Mesenchymal stem cell (in vitro differentiated cells and primary cell): ENCODE results near the gene PARD3.

Experiments used
- DNase-seq: peaks from one replicate; pipeline ENCODE4 v3.0.0-alpha.2; 2013
- H2AFZ ChIP-seq: one replicate; pipeline ENCODE4 v1.6.1; 2013; ENCODE audit warnings: low read depth, mild to moderate bottlenecking, control low read depth, inconsistent platforms, low read length, moderate library complexity
- H2AK5ac ChIP-seq: 2 replicates; pipeline ENCODE4 v1.6.1; 2013; ENCODE audit warnings: low read length, moderate library complexity, mild to moderate bottlenecking, inconsistent platforms; ENCODE audit not compliant: severe bottlenecking
- H2BK120ac ChIP-seq: one replicate; pipeline ENCODE4 v1.6.1; 2013; ENCODE audit warnings: low read depth, mild to moderate bottlenecking, inconsistent platforms, low read length, moderate library complexity
- H2BK12ac ChIP-seq, 2 experiments: one replicate each; pipeline ENCODE4 v1.6.1; 2013; ENCODE audit warnings: inconsistent platforms in 2 of 2, low read length in 2 of 2, mild to moderate bottlenecking in 2 of 2, moderate library complexity in 2 of 2, control low read depth in 1 of 2
- H2BK15ac ChIP-seq: one replicate; pipeline ENCODE4 v1.6.1; 2013; ENCODE audit warnings: mild to moderate bottlenecking, low read depth, inconsistent platforms; ENCODE audit not compliant: poor library complexity, severe bottlenecking
- H2BK5ac ChIP-seq: 2 replicates; pipeline ENCODE4 v1.6.1; 2013; ENCODE audit warnings: low read depth, mild to moderate bottlenecking, low read length, control low read depth, inconsistent platforms; ENCODE audit not compliant: poor library complexity, severe bottlenecking
- H3K14ac ChIP-seq, 2 experiments: one replicate each; pipeline ENCODE4 v1.6.1; 2013; ENCODE audit warnings: inconsistent platforms in 2 of 2, low read length in 2 of 2, control low read depth in 1 of 2, mild to moderate bottlenecking in 1 of 2, moderate library complexity in 1 of 2
- H3K18ac ChIP-seq, 2 experiments: one replicate each; pipeline ENCODE4 v1.6.1; 2013; ENCODE audit warnings: inconsistent platforms in 2 of 2, low read length in 2 of 2, control low read depth in 1 of 2, low read depth in 1 of 2, mild to moderate bottlenecking in 1 of 2
- H3K23ac ChIP-seq, 2 experiments: one replicate each; pipeline ENCODE4 v1.6.1; 2013; ENCODE audit warnings: inconsistent platforms in 2 of 2, low read length in 2 of 2, mild to moderate bottlenecking in 2 of 2, moderate library complexity in 2 of 2, control low read depth in 1 of 2
- H3K27ac ChIP-seq: 2 replicates; pipeline ENCODE4 v1.5.1; 2013; ENCODE audit warnings: mild to moderate bottlenecking, moderate library complexity, low read length, control low read depth, inconsistent platforms; ENCODE audit not compliant: poor library complexity, severe bottlenecking
- H3K27me3 ChIP-seq, 2 experiments: 2 replicates each; pipeline versions ENCODE4 v1.6.1 to v1.7.0; 2013; ENCODE audit warnings: low read length in 2 of 2, mild to moderate bottlenecking in 2 of 2, moderate library complexity in 2 of 2, control low read depth in 1 of 2, inconsistent platforms in 1 of 2; ENCODE audit not compliant: control insufficient read depth in 1 of 2, insufficient read depth in 1 of 2
- H3K36me3 ChIP-seq, 2 experiments: 2 replicates each; pipeline versions ENCODE4 v1.6.1 to v1.7.0; 2013; ENCODE audit warnings: low read length in 2 of 2, control low read depth in 1 of 2, inconsistent platforms in 1 of 2, low read depth in 1 of 2, mild to moderate bottlenecking in 1 of 2; ENCODE audit not compliant: insufficient read depth in 2 of 2, control insufficient read depth in 1 of 2
- H3K4ac ChIP-seq, 2 experiments: one replicate each; pipeline ENCODE4 v1.6.1; 2013; ENCODE audit warnings: inconsistent platforms in 2 of 2, low read length in 2 of 2, mild to moderate bottlenecking in 2 of 2, moderate library complexity in 2 of 2, control low read depth in 1 of 2, low read depth in 1 of 2
- H3K4me1 ChIP-seq: 2 replicates; pipeline ENCODE4 v1.6.1; 2013; ENCODE audit warnings: low read depth, low read length, control low read depth; ENCODE audit not compliant: control insufficient read depth, insufficient read depth
- H3K4me2 ChIP-seq: 2 replicates; pipeline ENCODE4 v1.6.1; 2013; ENCODE audit warnings: low read length, mild to moderate bottlenecking, inconsistent platforms; ENCODE audit not compliant: poor library complexity, severe bottlenecking
- H3K4me3 ChIP-seq, 2 experiments: 2 replicates each; pipeline versions ENCODE4 v1.5.1 to v1.7.0; 2013; ENCODE audit warnings: low read length in 2 of 2, mild to moderate bottlenecking in 2 of 2, control low read depth in 1 of 2, low read depth in 1 of 2; ENCODE audit not compliant: insufficient read depth in 1 of 2
- H3K79me1 ChIP-seq: replicated peaks from 2 replicates; pipeline ENCODE4 v1.6.1; 2013; ENCODE audit warnings: mild to moderate bottlenecking, control low read depth, low read length, inconsistent platforms; ENCODE audit not compliant: poor library complexity, severe bottlenecking
- H3K9ac ChIP-seq: 2 replicates; pipeline ENCODE4 v1.7.0; 2013; ENCODE audit warnings: mild to moderate bottlenecking, low read length, moderate library complexity
- H3K9me3 ChIP-seq: 2 replicates; pipeline ENCODE4 v1.7.0; 2013; ENCODE audit warnings: mild to moderate bottlenecking, low read length; ENCODE audit not compliant: control insufficient read depth
- H4K8ac ChIP-seq: one replicate; pipeline ENCODE4 v1.6.1; 2013; ENCODE audit warnings: inconsistent platforms, mild to moderate bottlenecking, low read length, moderate library complexity
- H4K91ac ChIP-seq: one replicate; pipeline ENCODE4 v1.6.1; 2013; ENCODE audit warnings: mild to moderate bottlenecking, low read length, inconsistent platforms
- WGBS: methylation state at CpG from one replicate; pipeline ENCODE4 v1.1.7; 2013; ENCODE audit warnings: mixed read lengths; 5-methylcytosine and 5-hydroxymethylcytosine counted together

The PARD3 gene

DNA sequence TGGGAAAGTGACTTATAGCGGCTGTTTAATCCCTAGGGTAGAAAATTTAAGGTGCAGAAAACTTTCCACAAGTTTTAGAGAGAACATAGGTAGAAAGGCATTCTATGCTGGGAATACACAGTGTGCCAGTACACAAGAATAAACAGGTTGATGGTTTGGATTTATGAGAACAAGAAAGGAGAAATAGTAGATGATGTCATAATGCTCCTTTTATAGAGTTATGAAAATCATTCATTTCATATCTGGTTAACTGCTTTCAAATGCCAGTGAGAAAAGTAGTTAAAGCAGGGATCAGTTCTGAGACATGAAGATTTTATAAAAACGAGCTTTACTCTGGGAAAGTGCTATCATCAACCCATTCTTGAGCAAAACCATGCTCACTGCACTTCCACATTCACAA lies 311.4 kb downstream of the PARD3 start:
- Histone ChIP-seq H2BK5ac (no peak overlapping the region), H3K18ac (no peak overlapping the region), H3K9ac (no peak overlapping the region), H3K79me1 (peaks cover 33% of the 10 kb centered on the region), H4K91ac (no peak overlapping the region), H3K4me2 (no peak overlapping the region), H2BK12ac (no peak overlapping the region), H2BK15ac (no peak overlapping the region), H3K27me3 (no peaks in the 10 kb centered on the region), H2AK5ac (no peak overlapping the region), H3K4ac (no peak overlapping the region), H3K36me3 (peaks cover 0 to 4% of the 10 kb centered on the region in 2 experiments), H3K4me1 (peaks cover 7% of the 10 kb centered on the region), H3K9me3 (no peaks in the 10 kb centered on the region), H2AFZ (no peak overlapping the region), H2BK120ac (no peak overlapping the region), H3K23ac (no peak overlapping the region), H3K4me3 (no peak overlapping the region), H4K8ac (no peak overlapping the region), H3K14ac (no peak overlapping the region), H3K27ac (no peak overlapping the region)
- DNase-seq: no peak
- WGBS: 96% methylated on average over 2 of the region's 2 CpGs

DNA sequence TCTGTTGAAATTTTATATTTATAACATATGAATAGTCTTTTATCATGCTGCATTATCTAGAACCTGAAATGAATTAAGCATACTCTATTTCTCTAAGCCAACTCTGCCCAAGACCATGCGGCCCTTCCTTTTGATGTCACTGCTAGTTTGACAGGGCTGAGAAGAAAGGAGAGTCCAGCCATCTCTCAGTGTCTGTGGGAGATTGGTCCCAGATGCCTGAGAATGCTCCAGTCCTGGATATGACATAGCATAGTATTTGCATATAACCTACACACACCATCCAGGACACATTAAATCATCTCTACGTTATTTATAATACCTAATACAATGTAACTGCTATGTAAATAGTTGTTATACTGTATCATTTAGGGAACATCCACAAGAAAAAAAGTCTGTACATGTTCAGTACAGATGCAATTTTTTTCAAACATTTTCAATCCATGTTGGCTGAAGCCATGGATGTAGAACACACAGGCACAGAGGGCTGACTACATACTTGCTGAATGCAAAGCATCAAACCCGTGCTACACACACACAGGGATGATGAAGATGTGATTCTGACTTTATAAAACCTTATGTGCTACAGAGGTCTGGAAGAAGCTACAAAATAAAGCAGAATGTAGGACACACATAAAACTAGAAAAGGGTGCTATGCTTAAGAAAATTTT lies 315.4 kb downstream of the PARD3 start:
- Histone ChIP-seq H2BK120ac (no peak overlapping the region), H2BK15ac (no peak overlapping the region), H3K36me3 (peaks cover 0 to 4% of the 10 kb centered on the region in 2 experiments), H4K8ac (no peak overlapping the region), H2BK12ac (no peak overlapping the region), H2BK5ac (no peak overlapping the region), H3K18ac (no peak overlapping the region), H3K79me1 (peaks cover 36% of the 10 kb centered on the region), H3K27ac (no peak overlapping the region), H3K4ac (no peak overlapping the region), H3K4me3 (no peak overlapping the region), H4K91ac (no peak overlapping the region), H3K4me1 (peaks cover 3% of the 10 kb centered on the region), H3K27me3 (no peaks in the 10 kb centered on the region), H3K9ac (no peak overlapping the region), H3K9me3 (no peaks in the 10 kb centered on the region), H3K4me2 (no peak overlapping the region), H3K23ac (no peak overlapping the region), H2AFZ (no peak overlapping the region), H3K14ac (no peak overlapping the region), H2AK5ac (no peak overlapping the region)
- WGBS: 100% methylated on average over 1 of the region's 3 CpGs
- DNase-seq: no peak

DNA sequence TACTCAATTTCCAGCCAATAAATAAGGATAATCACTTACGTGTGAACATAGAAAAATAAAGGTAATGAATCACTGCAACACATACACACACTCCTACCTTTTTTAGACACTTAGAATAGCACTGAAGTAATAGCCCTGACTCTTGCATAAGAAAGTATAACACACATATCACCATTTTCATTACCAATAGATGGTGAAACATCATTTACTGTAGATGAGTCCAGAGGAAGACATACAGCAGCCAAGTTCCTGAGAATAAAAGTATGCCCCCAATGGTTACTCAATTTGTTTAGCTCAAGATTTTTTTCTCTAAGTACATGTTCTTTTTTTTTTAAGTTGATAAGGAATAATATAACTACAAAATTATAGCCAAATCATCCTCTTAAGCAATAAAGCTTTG lies 316.3 kb downstream of the PARD3 start:
- no peak overlapping the region for H3K14ac ChIP-seq

DNA sequence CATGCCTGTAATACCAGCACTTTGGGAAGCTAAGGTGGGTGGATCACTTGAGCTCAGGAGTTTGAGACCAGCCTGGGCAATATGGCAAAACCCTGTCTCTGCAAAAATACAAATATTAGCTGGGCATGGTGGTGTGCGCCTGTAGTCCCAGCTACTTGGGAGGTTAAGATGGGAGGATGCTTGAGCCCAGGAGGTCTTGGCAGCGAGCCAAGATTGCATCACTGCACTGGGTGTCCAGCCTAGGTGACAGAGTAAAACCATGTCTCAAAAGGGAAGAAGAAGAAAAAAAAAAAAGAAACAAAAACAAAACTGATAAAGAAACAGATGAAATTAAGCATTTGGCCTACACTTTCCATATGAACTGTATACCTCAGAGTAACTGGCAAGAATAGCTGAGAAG lies 319.2 kb downstream of the PARD3 start:
- no peak overlapping the region for H2BK5ac ChIP-seq
- H3K36me3 ChIP-seq: peaks cover 0 to under 1% of the 10 kb centered on the region in 2 experiments
- no peaks in the 10 kb centered on the region for H3K9me3 ChIP-seq
- H3K27ac ChIP-seq: no peak overlapping the region
- H3K9ac ChIP-seq: no peak overlapping the region
- H2BK120ac ChIP-seq: no peak overlapping the region
- no peak overlapping the region for H3K4me3 ChIP-seq
- 97% methylated on average over 2 of the region's 2 CpGs for WGBS
- H2BK12ac ChIP-seq: no peak overlapping the region
- H3K4me1 ChIP-seq: peaks cover under 1% of the 10 kb centered on the region
- peaks cover 23% of the 10 kb centered on the region for H3K79me1 ChIP-seq
- no peak overlapping the region for H4K91ac ChIP-seq
- H3K18ac ChIP-seq: no peak overlapping the region
- no peak overlapping the region for H4K8ac ChIP-seq
- H3K14ac ChIP-seq: no peak overlapping the region
- H3K4ac ChIP-seq: no peak overlapping the region
- H3K4me2 ChIP-seq: no peak overlapping the region
- H3K23ac ChIP-seq: no peak overlapping the region
- no peaks in the 10 kb centered on the region for H3K27me3 ChIP-seq
- no peak overlapping the region for H2AK5ac ChIP-seq
- no peak overlapping the region for H2AFZ ChIP-seq
- H2BK15ac ChIP-seq: no peak overlapping the region
- no peak for DNase-seq

More for the DNA sequence above, 316.3 kb downstream of the PARD3 start:
- H3K9me3 ChIP-seq: no peaks in the 10 kb centered on the region
- H3K23ac ChIP-seq: no peak overlapping the region
- no peak overlapping the region for H2BK120ac ChIP-seq
- no peak overlapping the region for H3K4ac ChIP-seq
- no peak overlapping the region for H2BK15ac ChIP-seq
- no peak overlapping the region for H2BK5ac ChIP-seq
- H4K91ac ChIP-seq: no peak overlapping the region
- H3K18ac ChIP-seq: no peak overlapping the region
- H3K27ac ChIP-seq: no peak overlapping the region
- no peak overlapping the region for H3K9ac ChIP-seq
- no peak overlapping the region for H4K8ac ChIP-seq
- WGBS: 100% methylated on average over 1 of the region's 1 CpG
- no peak overlapping the region for H3K4me2 ChIP-seq
- H2BK12ac ChIP-seq: no peak overlapping the region
- peaks cover 0 to 4% of the 10 kb centered on the region in 2 experiments for H3K36me3 ChIP-seq
- no peaks in the 10 kb centered on the region for H3K4me1 ChIP-seq
- H3K27me3 ChIP-seq: no peaks in the 10 kb centered on the region
- peaks cover 35% of the 10 kb centered on the region for H3K79me1 ChIP-seq
- no peak for DNase-seq
- H3K4me3 ChIP-seq: no peak overlapping the region
- no peak overlapping the region for H2AFZ ChIP-seq
- no peak overlapping the region for H2AK5ac ChIP-seq
